Daoy (cell line): ENCODE data around the gene ACSF3. TPM values are rescaled to one million over a fixed set of nuclear protein-coding genes. Genes with fewer than 3 reads are reported as not detected.

ENCODE experiments used
- DNase-seq: peaks from one replicate; pipeline ENCODE4 v3.0.0-alpha.2; 2015; ENCODE audit warnings: low read depth
- total RNA-seq: library from RNA; depleted of rRNA; stranded (reverse); fragments of >200 nt; shearing (Covaris generic); gene quantifications from 2 replicates; pipeline ENCODE4 v1.2.3, GENCODE V29; 2014; rRNA removed

Gene ACSF3
- total RNA-seq: 13.1 and 13.4 TPM in 2 replicates

GRCh38 chr16:89093602-89094251 is at the start of gene ACSF3:
Gene ACSF3, plus strand, starts transcription at chr16:89093852. Its CDS starts 6,830 bp downstream, at chr16:89100682.
- DNase-seq: peak; percentile 70

GRCh38 chr16:89044418-89045180 is 49.1 kb upstream of the ACSF3 start:
- DNase-seq: no peak

- DNase-seq: no peak
Observed at GRCh38 chr16:89045181-89045815, 48.4 kb upstream of the ACSF3 start.

- DNase-seq: no peak
Observed at GRCh38 chr16:89045881-89046280, 47.8 kb upstream of the ACSF3 start.

GRCh38 chr16:89046491-89046890 is 47.2 kb upstream of the ACSF3 start:
- no peak for DNase-seq

- DNase-seq: no peak
Observed at GRCh38 chr16:89047331-89048089, 46.1 kb upstream of the ACSF3 start.

GRCh38 chr16:89048090-89048725 is 45.4 kb upstream of the ACSF3 start:
- DNase-seq: no peak

- DNase-seq: no peak
Observed at GRCh38 chr16:89048871-89049422, 44.7 kb upstream of the ACSF3 start.

- DNase-seq: no peak
Observed at GRCh38 chr16:89049484-89050118, 44.1 kb upstream of the ACSF3 start.

- DNase-seq: no peak
Observed at GRCh38 chr16:89050119-89050867, 43.4 kb upstream of the ACSF3 start.

GRCh38 chr16:89050868-89051311 is 42.8 kb upstream of the ACSF3 start:
- DNase-seq: no peak

GRCh38 chr16:89051521-89052166 is 42.0 kb upstream of the ACSF3 start:
- DNase-seq: no peak

- DNase-seq: peak; percentile 27
Observed at GRCh38 chr16:89052191-89052889, 41.3 kb upstream of the ACSF3 start.

GRCh38 chr16:89052890-89053724 is 40.5 kb upstream of the ACSF3 start:
- peak; percentile 62 for DNase-seq

- no peak for DNase-seq
Observed at GRCh38 chr16:89053725-89054029, 40.0 kb upstream of the ACSF3 start.

- no peak for DNase-seq
Observed at GRCh38 chr16:89054261-89054661, 39.4 kb upstream of the ACSF3 start.

- DNase-seq: no peak
Observed at GRCh38 chr16:89054714-89055113, 38.9 kb upstream of the ACSF3 start.

GRCh38 chr16:89055313-89055712 is 38.3 kb upstream of the ACSF3 start:
- DNase-seq: no peak
